Measurements from ENCODE around the gene PIAS4. TPM values are rescaled to one million over a fixed set of nuclear protein-coding genes. Genes with fewer than 3 reads are reported as not detected.
A peak's percentile ranks its signal among the peaks of the same experiment; 100 is the strongest.

PIAS4 gene
- total RNA-seq, 2 experiments from 2014 or later: 16.1 to 20.1 TPM

DNA sequence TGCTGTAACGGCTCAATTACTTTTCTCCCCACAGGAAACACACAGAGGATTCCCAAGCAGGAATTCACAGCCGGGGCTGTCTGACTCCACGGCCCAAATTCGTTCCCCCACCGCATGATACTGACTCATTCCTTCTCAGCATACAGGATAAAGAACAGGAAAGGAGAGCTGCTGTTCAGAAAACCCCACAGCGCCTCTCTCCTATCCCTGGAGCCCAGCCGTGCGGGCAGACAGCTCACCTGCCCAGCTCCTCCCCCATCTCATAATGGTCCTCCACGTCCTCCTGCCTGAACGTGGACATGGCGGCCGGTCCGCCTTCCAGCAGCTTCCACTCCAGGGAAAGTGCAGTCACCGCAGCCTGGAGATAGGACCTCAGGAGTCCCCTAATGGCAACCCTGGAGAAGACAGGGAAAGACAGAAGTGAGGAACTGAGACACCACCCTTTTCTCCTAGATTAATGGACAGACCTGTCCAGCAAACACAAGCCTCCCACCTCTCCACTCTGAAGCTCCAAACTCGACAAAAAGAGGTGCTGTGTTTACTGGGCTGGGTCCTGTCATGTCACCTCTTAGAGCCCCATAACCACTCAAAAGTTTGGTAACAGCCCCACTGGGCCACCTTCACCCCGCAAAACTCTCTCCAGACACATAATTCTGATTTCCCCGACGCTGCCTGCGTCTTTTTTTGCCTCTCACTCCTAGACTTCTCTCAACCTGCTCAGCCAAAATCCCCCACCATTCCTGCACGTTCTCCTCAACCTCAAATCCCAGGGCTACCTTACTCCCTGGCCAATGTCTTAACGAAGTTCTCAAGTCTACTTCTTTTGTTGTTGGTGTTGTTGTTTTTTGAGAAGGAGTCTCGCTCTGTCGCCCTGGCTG lies 37.9 kb upstream of the PIAS4 start:
- H3K27ac Mint-ChIP-seq: no peak overlapping the region
- DNase-seq: no peak
- peak overlapping the region; percentile 84 for H3K4me3 Mint-ChIP-seq
- peaks cover 22% of the 10 kb centered on the region for H3K4me1 Mint-ChIP-seq (ENCODE audit: low read depth)
- H3K9me3 Mint-ChIP-seq: no peaks in the 10 kb centered on the region
- CTCF ChIA-PET: interaction anchor here (0.7 to 1.2 kb wide), 3 partner anchors 13 to 222 kb away, joined by 3 to 6 read pairs (median 4); no protein-coding TSS in a partner anchor
- H3K36me3 Mint-ChIP-seq (ENCODE audit: low read depth): peaks cover 8% of the 10 kb centered on the region
- no peaks in the 10 kb centered on the region for H3K27me3 Mint-ChIP-seq (ENCODE audit: low read depth)
- intact Hi-C loops (cut with micrococcal nuclease): loop anchor here (2.0 to 5.0 kb wide), 2 partner anchors 17 to 207 kb away; partner anchors contain the start of genes APBA3 and MRPL54

DNA sequence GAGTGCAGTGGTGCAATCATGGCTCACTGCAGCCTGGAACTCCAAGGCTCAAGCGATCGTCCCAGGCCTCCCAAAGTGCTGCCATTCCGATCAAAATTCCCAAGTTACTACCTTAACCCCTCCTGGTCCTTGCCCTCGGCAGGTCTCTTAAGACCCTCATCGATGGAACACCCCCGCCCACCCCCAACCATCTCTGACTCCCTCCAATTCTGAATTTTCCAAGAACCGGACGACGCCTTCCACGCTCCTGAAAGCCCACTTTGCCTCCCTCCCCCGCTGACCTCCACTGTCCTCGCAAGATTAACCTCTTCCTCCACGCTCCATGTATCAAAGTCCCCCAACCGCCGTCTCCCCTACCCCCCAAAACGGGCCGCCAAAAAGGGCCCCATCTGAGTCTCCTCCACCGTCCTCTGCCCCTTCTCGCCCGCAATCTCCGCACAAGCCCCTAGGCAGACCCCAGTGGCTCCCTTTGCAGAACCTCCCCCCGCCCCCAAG lies 37.2 kb upstream of the PIAS4 start:
- H3K27ac Mint-ChIP-seq: peak overlapping the region; percentile 15
- peaks cover 5% of the 10 kb centered on the region for H3K36me3 Mint-ChIP-seq (ENCODE audit: low read depth)
- no peaks in the 10 kb centered on the region for H3K27me3 Mint-ChIP-seq (ENCODE audit: low read depth)
- peaks cover 22% of the 10 kb centered on the region for H3K4me1 Mint-ChIP-seq (ENCODE audit: low read depth)
- CTCF ChIA-PET: interaction anchor here (0.7 to 1.3 kb wide), 3 partner anchors 15 to 221 kb away, joined by 3 read pairs; partner anchors contain the start of gene EEF2
- intact Hi-C loops (cut with micrococcal nuclease): loop anchor here (2.0 to 5.0 kb wide), 2 partner anchors 16 to 208 kb away; partner anchors contain the start of genes APBA3 and MRPL54
- H3K4me3 Mint-ChIP-seq: peak overlapping the region; percentile 84
- H3K9me3 Mint-ChIP-seq: no peaks in the 10 kb centered on the region
- DNase-seq: no peak

DNA sequence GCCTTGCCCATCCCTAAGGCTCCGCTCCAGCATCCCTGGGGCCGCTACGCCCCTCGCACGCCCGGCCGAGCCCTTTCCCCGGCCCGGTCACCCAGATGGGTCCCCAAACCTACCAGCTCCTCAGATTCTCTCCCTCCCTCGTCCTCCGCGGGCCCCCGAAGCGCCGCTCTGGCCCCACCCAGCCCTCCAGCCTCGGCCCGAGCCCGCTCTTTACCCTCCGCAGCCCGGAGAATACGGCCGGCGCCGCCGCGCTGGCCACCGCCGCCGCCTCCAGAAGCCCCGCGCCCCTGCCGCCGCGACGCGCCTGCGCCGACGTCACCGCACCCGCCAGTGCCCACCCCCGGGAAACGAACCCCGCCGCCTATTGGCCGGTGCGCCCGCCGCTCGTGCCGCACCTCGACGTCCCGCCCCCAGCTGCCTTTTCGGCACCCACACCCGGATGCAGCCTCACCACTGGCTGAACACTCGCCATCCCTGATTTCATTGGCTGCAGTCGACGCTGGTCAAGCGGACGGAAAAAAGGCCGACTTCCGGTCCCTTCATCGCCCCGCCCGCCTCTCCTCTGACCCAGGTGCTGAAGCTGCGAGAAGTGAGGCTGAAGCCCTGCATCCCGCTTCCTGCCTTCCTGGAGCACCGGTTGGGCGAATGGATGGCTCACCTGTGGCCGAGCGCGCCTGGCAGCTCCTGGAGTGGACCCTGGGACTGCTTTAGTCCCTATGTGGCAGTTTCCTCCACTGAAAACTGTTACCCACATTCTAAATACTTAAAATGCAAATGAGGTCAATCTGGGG lies 36.5 kb upstream of the PIAS4 start, which contains the start of gene DAPK3:
Gene DAPK3, minus strand, starts transcription at position 292 of the 791 bp plus-strand sequence. CDS start 1,364 bp downstream, outside the sequence.
- no peaks in the 10 kb centered on the region for H3K9me3 Mint-ChIP-seq
- intact Hi-C loops (cut with micrococcal nuclease): loop anchor here (2.0 to 5.0 kb wide), 2 partner anchors 16 to 209 kb away; partner anchors contain the start of genes APBA3 and MRPL54
- peaks cover 10% of the 10 kb centered on the region for H3K36me3 Mint-ChIP-seq (ENCODE audit: low read depth)

DNA sequence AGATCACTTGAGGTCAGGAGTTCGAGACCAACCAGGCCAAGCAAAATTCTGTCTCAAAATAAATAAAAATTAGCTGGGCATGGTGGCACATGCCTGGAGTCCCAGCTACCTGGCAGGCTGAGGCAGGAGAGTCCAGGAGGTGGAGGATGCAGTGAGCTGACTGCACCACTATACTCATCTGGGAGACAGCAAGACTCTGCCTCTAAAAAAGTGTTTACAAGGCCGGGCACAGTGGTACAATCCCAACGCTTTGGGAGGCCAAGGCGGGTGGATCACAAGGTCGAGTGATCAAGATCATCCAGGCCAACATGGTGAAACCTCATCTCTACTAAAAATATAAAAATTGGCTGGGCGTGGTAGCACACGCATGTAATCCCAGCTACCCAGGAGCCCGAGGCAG lies 32.4 kb upstream of the PIAS4 start:
- Mint-ChIP-seq H3K27ac (peak overlapping the region; percentile 59), H3K9me3 (no peaks in the 10 kb centered on the region), H3K4me3 (no peak overlapping the region), H3K36me3 (ENCODE audit: low read depth) (peaks cover 31% of the 10 kb centered on the region), H3K4me1 (ENCODE audit: low read depth) (peaks cover 14% of the 10 kb centered on the region), H3K27me3 (ENCODE audit: low read depth) (no peaks in the 10 kb centered on the region)
- intact Hi-C loops (cut with micrococcal nuclease): no loop called here
- DNase-seq: no peak
- CTCF ChIA-PET: interaction anchor here (0.8 kb wide), 1 partner anchor 164 kb away, joined by 3 read pairs; no protein-coding TSS in a partner anchor

More for the DNA sequence above, 36.5 kb upstream of the PIAS4 start, which contains the start of gene DAPK3:
- Mint-ChIP-seq H3K27me3 (ENCODE audit: low read depth) (no peaks in the 10 kb centered on the region), H3K27ac (peak within 1 kb of the TSS; percentile 44), H3K4me3 (peak within 1 kb of the TSS; percentile 84), H3K4me1 (ENCODE audit: low read depth) (peaks cover 22% of the 10 kb centered on the region)
- CTCF ChIA-PET: interaction anchor here (0.7 to 1.3 kb wide), 2 partner anchors 15 to 17 kb away, joined by 3 read pairs; partner anchors contain the start of gene EEF2
- peak; percentile 96 for DNase-seq

DNA sequence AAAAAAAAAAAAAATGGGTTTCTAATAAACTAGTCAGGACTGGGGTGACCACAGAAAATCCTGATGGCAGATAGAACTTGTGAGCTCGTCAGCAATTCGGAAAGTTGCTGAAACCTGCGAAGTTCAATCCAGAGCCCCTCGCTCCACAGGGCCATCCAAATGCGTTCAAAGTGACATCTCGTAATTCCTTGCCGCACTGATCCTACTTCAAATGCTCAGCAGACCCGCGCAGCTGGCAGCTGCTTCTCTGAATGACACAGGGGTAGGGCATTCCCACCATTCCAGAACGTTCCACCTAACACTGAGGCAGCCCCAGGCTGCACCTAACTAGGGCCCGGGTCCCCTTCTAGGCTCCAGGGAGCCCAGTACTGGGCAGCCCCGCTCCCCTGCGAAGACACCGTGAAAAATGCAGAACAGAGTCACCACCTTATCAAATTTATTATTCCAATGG lies 31.9 kb upstream of the PIAS4 start:
- intact Hi-C loops (cut with micrococcal nuclease): no loop called here
- no peak for DNase-seq
- CTCF ChIA-PET: interaction anchor here (0.8 kb wide), 1 partner anchor 164 kb away, joined by 3 read pairs; no protein-coding TSS in a partner anchor

DNA sequence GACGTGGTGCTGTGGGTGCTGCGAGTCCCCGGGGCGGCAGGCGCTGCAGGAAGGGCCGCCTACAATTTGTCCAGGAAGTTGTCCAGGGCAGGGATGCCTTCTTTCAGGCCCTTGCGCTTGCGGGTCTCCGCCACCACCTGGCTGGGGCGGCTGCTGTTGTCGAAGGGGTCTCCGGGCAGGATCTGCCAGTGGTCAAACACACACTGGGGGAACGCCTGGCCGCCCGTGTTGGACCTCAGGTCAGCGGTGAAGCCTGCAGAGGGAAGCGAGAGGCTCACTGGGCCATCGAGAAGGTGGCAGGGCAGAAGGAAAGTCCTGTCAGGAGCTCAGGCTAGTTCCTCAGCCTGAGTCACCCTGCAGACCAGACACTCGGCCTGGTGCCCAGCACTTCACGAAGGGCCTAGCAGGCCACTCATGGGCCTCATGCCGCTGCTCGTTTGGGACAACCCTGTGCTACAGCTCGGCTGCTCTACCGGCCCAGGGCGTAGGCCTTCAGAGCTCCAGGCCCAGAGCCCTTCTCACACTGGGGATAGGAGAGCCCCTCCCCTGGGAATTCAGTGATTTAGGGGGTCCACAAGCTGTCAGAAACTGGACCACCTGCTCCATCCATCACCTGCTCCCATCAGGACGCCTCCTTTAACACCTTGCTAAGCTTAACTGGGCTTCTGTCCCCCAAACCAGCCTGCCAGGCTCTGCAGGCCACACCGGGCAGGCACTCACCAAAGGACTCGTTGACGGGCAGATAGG lies 30.9 kb upstream of the PIAS4 start:
- peaks cover 40% of the 10 kb centered on the region for H3K36me3 Mint-ChIP-seq (ENCODE audit: low read depth)
- H3K4me1 Mint-ChIP-seq (ENCODE audit: low read depth): peaks cover 16% of the 10 kb centered on the region
- CTCF ChIA-PET: no interaction called here
- H3K9me3 Mint-ChIP-seq: no peaks in the 10 kb centered on the region
- H3K4me3 Mint-ChIP-seq: no peak overlapping the region
- intact Hi-C loops (cut with micrococcal nuclease): no loop called here
- H3K27ac Mint-ChIP-seq: no peak overlapping the region
- no peak for DNase-seq
- no peaks in the 10 kb centered on the region for H3K27me3 Mint-ChIP-seq (ENCODE audit: low read depth)

More for the DNA sequence above, 31.9 kb upstream of the PIAS4 start:
- H3K9me3 Mint-ChIP-seq: no peaks in the 10 kb centered on the region
- H3K27me3 Mint-ChIP-seq (ENCODE audit: low read depth): no peaks in the 10 kb centered on the region
- peak overlapping the region; percentile 59 for H3K27ac Mint-ChIP-seq
- peaks cover 31% of the 10 kb centered on the region for H3K36me3 Mint-ChIP-seq (ENCODE audit: low read depth)
- H3K4me1 Mint-ChIP-seq (ENCODE audit: low read depth): peaks cover 11% of the 10 kb centered on the region
- H3K4me3 Mint-ChIP-seq: no peak overlapping the region

DNA sequence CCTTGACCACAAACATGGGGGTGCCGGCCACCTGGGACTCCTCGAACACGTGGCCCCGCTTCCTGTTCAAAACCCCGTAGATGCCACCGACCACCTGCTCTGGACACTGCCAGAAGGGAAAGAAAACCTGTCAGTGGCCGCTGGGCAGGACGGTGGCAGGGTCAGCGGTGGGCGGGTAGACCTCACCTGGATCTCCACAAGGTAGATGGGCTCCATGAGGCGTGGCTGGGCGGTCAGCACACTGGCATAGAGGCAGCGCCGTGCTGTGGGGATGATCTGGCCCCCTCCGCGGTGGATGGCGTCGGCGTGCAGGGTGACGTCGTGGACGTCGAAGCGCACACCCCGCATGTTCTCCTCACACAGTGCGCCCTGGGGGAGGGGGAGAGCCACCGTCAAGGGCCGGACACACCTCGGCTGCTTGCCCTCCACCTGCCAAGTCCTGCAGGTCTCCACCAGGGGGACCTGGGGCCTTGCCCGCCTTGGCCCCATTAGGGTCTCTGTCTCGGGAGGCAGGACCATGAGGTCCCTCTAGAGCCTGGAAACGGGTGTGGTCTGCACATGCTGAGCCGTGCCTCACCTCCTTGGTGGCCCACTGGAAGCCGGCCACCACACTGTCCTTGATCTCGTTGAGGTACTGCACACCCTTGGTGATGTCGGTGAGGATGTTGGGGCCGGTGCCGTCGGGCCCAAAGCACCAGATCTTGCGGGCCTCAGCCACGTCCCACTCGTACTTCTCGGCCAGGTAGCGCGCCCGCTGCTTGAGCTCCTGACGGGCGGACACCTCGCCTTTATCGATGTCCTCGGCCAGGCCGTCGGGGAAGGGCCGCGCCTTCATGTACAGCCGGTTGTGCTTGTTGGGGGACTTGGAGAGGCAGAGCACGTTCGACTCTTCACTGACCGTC lies 30.0 kb upstream of the PIAS4 start:
- no peak for DNase-seq
- intact Hi-C loops (cut with micrococcal nuclease): no loop called here
- H3K27ac Mint-ChIP-seq: no peak overlapping the region
- CTCF ChIA-PET: no interaction called here
- H3K4me3 Mint-ChIP-seq: no peak overlapping the region
- H3K9me3 Mint-ChIP-seq: no peaks in the 10 kb centered on the region
- H3K27me3 Mint-ChIP-seq (ENCODE audit: low read depth): no peaks in the 10 kb centered on the region
- peaks cover 47% of the 10 kb centered on the region for H3K36me3 Mint-ChIP-seq (ENCODE audit: low read depth)
- peaks cover 21% of the 10 kb centered on the region for H3K4me1 Mint-ChIP-seq (ENCODE audit: low read depth)

DNA sequence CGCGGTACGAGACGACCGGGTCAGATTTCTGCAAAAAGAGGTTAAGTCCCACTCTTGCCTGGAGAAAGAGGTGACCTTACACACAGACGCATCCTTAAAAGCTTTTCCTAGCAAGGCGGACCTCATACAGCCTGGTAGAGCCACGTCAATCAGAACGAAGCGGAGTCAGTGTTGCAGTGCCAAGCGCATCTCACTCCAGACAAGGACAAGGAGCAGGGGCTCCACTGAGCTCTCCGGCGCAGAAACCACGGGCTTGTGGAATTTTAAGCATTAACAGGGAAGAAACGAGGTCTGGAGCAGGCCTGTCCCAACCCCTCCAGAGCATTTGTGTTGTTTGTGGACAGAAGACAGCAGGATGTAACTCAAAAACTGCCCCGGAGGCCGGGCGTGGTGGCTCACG lies 29.4 kb upstream of the PIAS4 start:
- Mint-ChIP-seq H3K4me1 (ENCODE audit: low read depth) (peaks cover 28% of the 10 kb centered on the region), H3K27ac (no peak overlapping the region), H3K9me3 (no peaks in the 10 kb centered on the region), H3K27me3 (ENCODE audit: low read depth) (no peaks in the 10 kb centered on the region), H3K4me3 (no peak overlapping the region), H3K36me3 (ENCODE audit: low read depth) (peaks cover 54% of the 10 kb centered on the region)
- no peak for DNase-seq
- CTCF ChIA-PET: interaction anchor here (1.4 kb wide), 1 partner anchor 9 kb away, joined by 10 read pairs; no protein-coding TSS in a partner anchor
- intact Hi-C loops (cut with micrococcal nuclease): no loop called here

DNA sequence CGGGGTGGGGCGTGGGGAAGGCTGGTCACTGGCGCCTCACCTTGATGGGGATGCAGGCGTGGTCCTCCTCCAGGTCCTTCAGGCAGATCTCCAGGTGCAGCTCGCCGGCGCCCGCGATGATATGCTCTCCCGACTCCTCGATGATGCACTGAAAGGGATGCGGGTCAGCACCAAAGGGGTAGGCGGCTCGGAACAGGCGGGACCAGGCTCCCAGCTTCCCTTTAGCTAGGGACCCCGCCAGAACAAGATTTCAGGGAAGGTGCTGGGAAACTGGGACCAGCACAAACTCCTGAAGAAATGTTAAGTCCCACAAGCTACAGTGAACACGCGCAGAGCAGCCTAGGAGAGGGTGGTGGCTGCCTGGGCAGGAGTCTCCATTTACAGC lies 28.3 kb upstream of the PIAS4 start:
- peaks cover 39% of the 10 kb centered on the region for H3K4me1 Mint-ChIP-seq (ENCODE audit: low read depth)
- H3K36me3 Mint-ChIP-seq (ENCODE audit: low read depth): peaks cover 65% of the 10 kb centered on the region
- H3K27me3 Mint-ChIP-seq (ENCODE audit: low read depth): no peaks in the 10 kb centered on the region
- H3K4me3 Mint-ChIP-seq: no peak overlapping the region
- H3K27ac Mint-ChIP-seq: peak overlapping the region; percentile 30
- CTCF ChIA-PET: interaction anchor here (1.4 kb wide), 1 partner anchor 8 kb away, joined by 10 read pairs; no protein-coding TSS in a partner anchor
- DNase-seq: no peak
- H3K9me3 Mint-ChIP-seq: no peaks in the 10 kb centered on the region
- intact Hi-C loops (cut with micrococcal nuclease): no loop called here

DNA sequence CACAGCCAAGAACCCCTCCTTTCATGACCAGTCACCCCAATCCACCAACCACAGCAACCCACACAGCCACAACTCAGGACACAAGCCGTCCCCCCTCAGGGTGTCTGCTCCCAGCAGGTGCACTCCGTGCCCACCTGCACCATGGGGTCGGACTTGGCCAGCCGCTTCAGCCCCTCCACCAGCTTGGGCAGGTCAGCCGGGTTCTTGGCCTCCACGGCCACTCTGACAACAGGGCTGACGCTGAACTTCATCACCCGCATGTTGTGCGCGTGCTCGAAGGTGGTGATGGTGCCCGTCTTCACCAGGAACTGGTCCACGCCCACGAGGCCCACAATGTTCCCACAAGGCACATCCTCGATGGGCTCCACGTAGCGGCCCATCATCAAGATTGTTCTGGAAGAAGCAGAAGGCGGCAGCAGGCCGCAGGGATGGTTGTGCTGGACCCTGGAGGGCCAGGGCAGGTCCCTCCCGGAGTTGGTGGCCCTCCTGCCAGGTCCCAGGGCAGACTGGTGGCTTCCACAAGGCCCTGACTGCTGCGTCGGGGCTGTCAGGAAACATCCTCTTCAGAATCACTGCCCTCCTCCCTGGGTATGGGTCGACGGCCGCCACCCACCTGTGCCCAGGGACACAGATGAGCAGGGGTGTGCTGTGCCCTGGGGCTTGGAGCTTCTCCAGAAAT lies 27.7 kb upstream of the PIAS4 start:
- H3K27me3 Mint-ChIP-seq (ENCODE audit: low read depth): no peaks in the 10 kb centered on the region
- CTCF ChIA-PET: interaction anchor here (1.4 kb wide), 1 partner anchor 8 kb away, joined by 10 read pairs; no protein-coding TSS in a partner anchor
- no peak overlapping the region for H3K4me3 Mint-ChIP-seq
- H3K9me3 Mint-ChIP-seq: no peaks in the 10 kb centered on the region
- DNase-seq: no peak
- peaks cover 70% of the 10 kb centered on the region for H3K36me3 Mint-ChIP-seq (ENCODE audit: low read depth)
- intact Hi-C loops (cut with micrococcal nuclease): no loop called here
- H3K27ac Mint-ChIP-seq: no peak overlapping the region
- H3K4me1 Mint-ChIP-seq (ENCODE audit: low read depth): peaks cover 43% of the 10 kb centered on the region
